Panc1 (cell line): ENCODE data around the gene MYOT. TPM values are rescaled to one million over a fixed set of nuclear protein-coding genes. Genes with fewer than 3 reads are reported as not detected.

Experiments
- ATAC-seq: fragments of 200-7000 bp; cut with Tn5 transposase; 2 replicates; pipeline ENCODE4 v1.9.1; 2020; ENCODE audit warnings: mild to moderate bottlenecking, moderate library complexity
- BruUV-seq: library from RNA; stranded (reverse); fragments of 400-500 nt; replicated peaks from 2 replicates; lab custom pipeline; 2021; lab: Mats Ljungman, UMichigan
- CTCF ChIA-PET: fragments of 300-600 bp; sonication (Branson Sonifier 250); formaldehyde crosslinking; loops from one replicate; lab custom pipeline; 2022; ENCODE audit warnings: antibody characterized with exemption; lab: Charles Lee
- POLR2A ChIA-PET: fragments of 300-600 bp; sonication (Branson Sonifier 250); formaldehyde crosslinking; loops from one replicate; lab custom pipeline; 2022; ENCODE audit warnings: antibody characterized with exemption; lab: Charles Lee
- DNase-seq: peaks from one replicate; pipeline ENCODE4 v3.0.0-alpha.2; 2010; ENCODE audit warnings: low read depth, low spot score
- H3K27ac ChIP-seq: 2 replicates; pipeline ENCODE4 v1.5.1; 2011; ENCODE audit warnings: mild to moderate bottlenecking, low read length, inconsistent platforms
- H3K27me3 ChIP-seq: fragments of 200-500 bp; sonication (Bioruptor generic); 2 replicates; pipeline ENCODE4 v1.6.0; 2014; ENCODE audit warnings: low read length, inconsistent platforms; ENCODE audit not compliant: control insufficient read depth, insufficient read depth
- H3K36me3 ChIP-seq: fragments of 200-500 bp; sonication (Bioruptor generic); 2 replicates; pipeline ENCODE4 v1.5.1; 2014; ENCODE audit warnings: inconsistent platforms, mild to moderate bottlenecking, low read length, moderate library complexity; ENCODE audit not compliant: control insufficient read depth, insufficient read depth
- H3K4me1 ChIP-seq: 2 replicates; pipeline ENCODE4 v1.5.1; 2011; ENCODE audit warnings: inconsistent platforms, mild to moderate bottlenecking, low read length, moderate library complexity; ENCODE audit not compliant: control insufficient read depth, insufficient read depth
- H3K4me3 ChIP-seq, 2 experiments: 2 replicates each; pipeline ENCODE4 v1.5.1; 2011 to 2012; ENCODE audit warnings: low read depth in 2 of 2, low read length in 2 of 2, mild to moderate bottlenecking in 2 of 2, inconsistent platforms in 1 of 2, moderate library complexity in 1 of 2
- H3K9me3 ChIP-seq: fragments of 200-500 bp; sonication (Bioruptor generic); 2 replicates; pipeline ENCODE4 v1.5.1; 2014; ENCODE audit warnings: low read depth, mild to moderate bottlenecking, inconsistent platforms, low read length, moderate library complexity; ENCODE audit not compliant: control insufficient read depth, insufficient read depth
- CTCF ChIP-seq: fragments of 450-650 bp; IDR thresholded peaks from 2 replicates; pipeline ENCODE4 v1.5.1; 2017; ENCODE audit warnings: mild to moderate bottlenecking
- POLR2AphosphoS5 ChIP-seq: IDR thresholded peaks from 2 replicates; pipeline ENCODE4 v1.6.1; 2012; ENCODE audit warnings: mild to moderate bottlenecking, low read depth, low read length, moderate library complexity
- SIN3A ChIP-seq: IDR thresholded peaks from 2 replicates; pipeline ENCODE4 v1.6.1; 2012; ENCODE audit warnings: low read depth, mild to moderate bottlenecking, low read length, moderate library complexity, borderline replicate concordance; ENCODE audit not compliant: insufficient read depth
- TCF7L2 ChIP-seq: IDR thresholded peaks from 2 replicates; pipeline ENCODE4 v1.6.1; 2011; ENCODE audit warnings: mild to moderate bottlenecking, low read depth, low read length, inconsistent platforms
- in situ Hi-C: cut with HindIII; loops from 2 replicates; pipeline ENCODE4 v1.10.0; 2016; ENCODE audit warnings: low sequenced_read_pairs, low pct_unique_long_range_greater_than_20kb
- intact Hi-C: fragments of 100-400 bp; cut with micrococcal nuclease; formaldehyde crosslinking; loops from one replicate; pipeline ENCODE4 v1.10.0; 2022; ENCODE audit not compliant: unreplicated experiment
- total RNA-seq: library from RNA; stranded (reverse); gene quantifications from one replicate; pipeline ENCODE4 v1.2.1, GENCODE V29; 2021; ENCODE audit not compliant: unreplicated experiment
- TF ChIP-seq, protein P1 (sequence below), 2 experiments: IDR thresholded peaks; 2 replicates each; pipeline ENCODE4 v1.6.1; 2011 to 2012; ENCODE audit warnings: low read depth in 2 of 2, control low read depth in 1 of 2, low read length in 1 of 2, mild to moderate bottlenecking in 1 of 2, moderate library complexity in 1 of 2; ENCODE audit not compliant: insufficient read depth in 1 of 2

The MYOT gene
- total RNA-seq, 1 experiment from 2014 or later, result not detected

DNA sequence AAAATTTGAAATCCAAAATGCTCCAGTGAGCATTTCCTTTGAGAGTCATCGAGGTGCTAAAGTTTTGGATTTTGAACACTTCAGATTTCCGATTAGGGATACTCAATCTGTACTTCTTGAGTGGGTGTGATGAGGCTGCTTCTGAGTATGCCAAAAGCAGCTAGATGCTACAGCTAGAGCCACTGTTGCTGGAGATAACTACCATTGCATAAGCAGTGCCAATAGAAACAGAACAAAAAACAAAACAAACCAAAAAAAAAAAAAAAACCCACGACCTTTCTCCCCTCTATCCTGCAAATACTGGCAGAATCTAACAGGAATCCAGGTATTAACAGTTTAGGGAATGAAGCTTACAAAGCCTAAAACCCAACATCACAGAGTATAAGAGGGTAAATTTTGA is 65.1 kb downstream of the MYOT start:
- H3K27ac ChIP-seq, result no peak overlapping the region

GRCh38 chr5:137933491-137933911 is 65.8 kb downstream of the MYOT start:
- Histone ChIP-seq H3K9me3 (no peaks in the 10 kb centered on the region), H3K36me3 (peaks cover 6% of the 10 kb centered on the region), H3K4me1 (no peaks in the 10 kb centered on the region), H3K27ac (no peak overlapping the region), H3K4me3 (no peak overlapping the region), H3K27me3 (no peaks in the 10 kb centered on the region)
- POLR2A ChIA-PET, result no interaction called here
- DNase-seq, result no peak
- intact Hi-C loops, result no loop called here
- no peak for ATAC-seq
- CTCF ChIA-PET, result no interaction called here
- BruUV-seq, result no TSS peak
- in situ Hi-C loops, result no loop called here
- TF ChIP-seq SIN3A, result no peak
- TF ChIP-seq TCF7L2, result no peak
- no peak for TF ChIP-seq CTCF
- TF ChIP-seq, protein P1, sequence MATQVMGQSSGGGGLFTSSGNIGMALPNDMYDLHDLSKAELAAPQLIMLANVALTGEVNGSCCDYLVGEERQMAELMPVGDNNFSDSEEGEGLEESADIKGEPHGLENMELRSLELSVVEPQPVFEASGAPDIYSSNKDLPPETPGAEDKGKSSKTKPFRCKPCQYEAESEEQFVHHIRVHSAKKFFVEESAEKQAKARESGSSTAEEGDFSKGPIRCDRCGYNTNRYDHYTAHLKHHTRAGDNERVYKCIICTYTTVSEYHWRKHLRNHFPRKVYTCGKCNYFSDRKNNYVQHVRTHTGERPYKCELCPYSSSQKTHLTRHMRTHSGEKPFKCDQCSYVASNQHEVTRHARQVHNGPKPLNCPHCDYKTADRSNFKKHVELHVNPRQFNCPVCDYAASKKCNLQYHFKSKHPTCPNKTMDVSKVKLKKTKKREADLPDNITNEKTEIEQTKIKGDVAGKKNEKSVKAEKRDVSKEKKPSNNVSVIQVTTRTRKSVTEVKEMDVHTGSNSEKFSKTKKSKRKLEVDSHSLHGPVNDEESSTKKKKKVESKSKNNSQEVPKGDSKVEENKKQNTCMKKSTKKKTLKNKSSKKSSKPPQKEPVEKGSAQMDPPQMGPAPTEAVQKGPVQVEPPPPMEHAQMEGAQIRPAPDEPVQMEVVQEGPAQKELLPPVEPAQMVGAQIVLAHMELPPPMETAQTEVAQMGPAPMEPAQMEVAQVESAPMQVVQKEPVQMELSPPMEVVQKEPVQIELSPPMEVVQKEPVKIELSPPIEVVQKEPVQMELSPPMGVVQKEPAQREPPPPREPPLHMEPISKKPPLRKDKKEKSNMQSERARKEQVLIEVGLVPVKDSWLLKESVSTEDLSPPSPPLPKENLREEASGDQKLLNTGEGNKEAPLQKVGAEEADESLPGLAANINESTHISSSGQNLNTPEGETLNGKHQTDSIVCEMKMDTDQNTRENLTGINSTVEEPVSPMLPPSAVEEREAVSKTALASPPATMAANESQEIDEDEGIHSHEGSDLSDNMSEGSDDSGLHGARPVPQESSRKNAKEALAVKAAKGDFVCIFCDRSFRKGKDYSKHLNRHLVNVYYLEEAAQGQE (IDR thresholded peaks at IDR 0.05; ENCODE audit: insufficient read depth in 1 of 2, low read depth in 2 of 2, low read length in 1 of 2), result no peak
- TF ChIP-seq POLR2AphosphoS5, result no peak

More for the DNA sequence above, 65.1 kb downstream of the MYOT start:
- Histone ChIP-seq H3K36me3 (peaks cover 4% of the 10 kb centered on the region), H3K27me3 (no peaks in the 10 kb centered on the region), H3K4me3 (no peak overlapping the region), H3K9me3 (no peaks in the 10 kb centered on the region), H3K4me1 (no peaks in the 10 kb centered on the region)
- no peak for DNase-seq
- TF ChIP-seq POLR2AphosphoS5 (no peak), TCF7L2 (no peak), SIN3A (no peak), CTCF (no peak)
- TF ChIP-seq, protein P1 (IDR thresholded peaks at IDR 0.05; ENCODE audit: insufficient read depth in 1 of 2, low read depth in 2 of 2, low read length in 1 of 2), result no peak
- CTCF ChIA-PET, result no interaction called here
- in situ Hi-C loops (no loop called here), intact Hi-C loops (no loop called here)
- no TSS peak for BruUV-seq
- ATAC-seq, result no peak
- POLR2A ChIA-PET, result interaction anchor here (0.6 kb wide), 1 partner anchor 180 kb away, joined by 7 read pairs; no protein-coding TSS in a partner anchor
